Pancreas (tissue), 10 donors: ENCODE results near the gene KCNJ3. TPM values are rescaled to one million over a fixed set of nuclear protein-coding genes. Genes with fewer than 3 reads are reported as not detected.

Experiments
- ATAC-seq, 4 donors: fragments of 200-7000 bp; cut with Tn5 transposase; one replicate each; pipeline versions ENCODE4 v1.8.0 to v1.9.1; 2020; ENCODE audit warnings: mild to moderate bottlenecking in 4 of 4, moderate library complexity in 4 of 4
- DNase-seq, 6 donors: peaks; one replicate each; pipeline ENCODE4 v3.0.0-alpha.2; 2020
- FAIRE-seq: peaks from 2 replicates; lab custom pipeline; 2012; peaks lifted over from hg19 to GRCh38; lab: Jason Lieb, UNC
- H3K27ac ChIP-seq, 4 donors: fragments of 200-600 bp; sonication (generic); 1 replicate in 3 of 4; 2 replicates in 1 of 4; pipeline versions ENCODE4 v1.5.0 to v1.8.0; 2020
- H3K27me3 ChIP-seq, 4 donors: fragments of 200-600 bp; one replicate each; pipeline ENCODE4 v1.8.0; 2021
- H3K36me3 ChIP-seq, 3 donors: fragments of 200-600 bp; sonication (generic) in 1 of 3; one replicate each; pipeline versions ENCODE4 v1.5.0 to v1.8.0; 2020 to 2021
- H3K4me1 ChIP-seq, 3 donors: fragments of 200-600 bp; one replicate each; pipeline ENCODE4 v1.8.0; 2021
- H3K4me3 ChIP-seq, 4 donors: fragments of 200-600 bp; sonication (generic) in 2 of 4; one replicate each; pipeline versions ENCODE4 v1.5.0 to v1.8.0; 2020 to 2021
- H3K9me3 ChIP-seq, 4 donors: fragments of 200-600 bp; one replicate each; pipeline ENCODE4 v1.8.0; 2021
- WGBS, 2 donors: extraction: QIAGEN DNeasy Blood & Tissue Kit; methylation state at CpG; one replicate each; pipeline ENCODE4 v1.1.7; 2013; 5-methylcytosine and 5-hydroxymethylcytosine counted together
- intact Hi-C, 3 donors: fragments of 100-400 bp; cut with DNase I; formaldehyde crosslinking; loops; one replicate each; pipeline versions ENCODE4 v1.11.1 to v1.14.2; 2022
- polyA plus RNA-seq, 2 donors: library from polyadenylated mRNA; stranded (reverse); fragments of 200-250 nt; gene quantifications; one replicate each; pipeline ENCODE4 v1.2.3, GENCODE V29; 2013
- total RNA-seq, 6 donors: library from RNA; stranded (reverse); fragmentation: NEBNext Ultra II Directional in 4 of 6; extraction: Animal tissue kit (Norgen Biotek cat#: 25700) in 4 of 6; gene quantifications; one replicate each; pipeline versions ENCODE4 v1.2.1 to v1.2.4, GENCODE V29; 2021 to 2023
- TF ChIP-seq, protein P1 (sequence below), 4 donors: fragments of 200-600 bp; sonication (generic) in 3 of 4; IDR thresholded peaks; one replicate each; pipeline versions ENCODE4 v1.5.0 to v1.8.0; 2021; ENCODE audit warnings: antibody characterized with exemption in 4 of 4
- donor health status: healthy with polysubstance abuse.
- donor health status: DM: no; HTN: no; CAD: no; lungs with moderate emphysema.
- donor health status: DM: no; HTN: no; CAD: no.
- donor health status: control.
- donor health status: control.
- donor health status: Bipolar disorder and iron deficiency.
- donor health status: DM: yes; HTN: yes; CAD: no.
- donor health status: DM: no; HTN: no; CAD: no.
- donor health status: DM: no; HTN: no; CAD: no.
- donor health status: DM: yes; HTN: yes; CAD: no.

The KCNJ3 gene
- total and polyA plus RNA-seq, 8 donors: 0.66 to 3.1 (median 0.90) TPM

DNA sequence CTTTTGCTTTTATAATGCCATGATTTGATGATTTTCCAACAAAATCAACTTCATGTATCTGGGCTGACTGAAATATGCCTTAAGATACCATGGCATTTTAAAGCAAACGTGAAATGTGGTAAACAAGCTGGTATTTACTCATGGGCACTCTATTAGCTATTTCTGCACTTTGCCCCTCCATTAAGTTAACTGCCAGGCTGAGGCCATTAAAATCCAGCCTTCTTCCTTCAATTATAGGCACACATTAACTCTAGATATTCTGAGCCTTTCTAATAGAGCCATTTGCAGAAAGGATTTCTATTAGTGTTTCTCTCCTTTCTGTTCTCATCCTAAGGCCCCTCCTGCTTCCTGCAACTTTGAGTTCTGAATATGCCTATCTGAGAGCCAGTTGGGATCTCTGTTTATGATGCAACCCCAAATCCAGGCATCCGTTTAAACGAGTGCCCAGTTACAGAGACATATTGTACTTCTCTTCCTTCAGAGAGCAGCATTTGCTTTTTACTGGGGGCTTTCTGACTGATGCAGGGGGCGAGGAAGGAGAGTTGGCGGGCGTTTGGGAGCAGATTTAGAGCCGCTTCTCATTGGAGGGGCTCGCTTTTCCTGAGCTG, 1.6 kb upstream of the KCNJ3 start:
- intact Hi-C loops: no loop called here
- FAIRE-seq (no peak), DNase-seq (no peak), ATAC-seq (peak in 2 of 4 donors; percentile 2 to 33)
- WGBS, 2 donors: 24 to 31% methylated on average over 8 of the region's 8 CpGs
- Histone ChIP-seq H3K9me3 (no peaks in the 10 kb centered on the region), H3K27me3 (no peaks in the 10 kb centered on the region), H3K27ac (no peak overlapping the region), H3K4me1 (peaks cover 0 to 4% (median 0%) of the 10 kb centered on the region in 3 donors), H3K36me3 (no peaks in the 10 kb centered on the region), H3K4me3 (peak overlapping the region in 2 of 4 donors; percentile 47 to 63)
- TF ChIP-seq, protein P1, sequence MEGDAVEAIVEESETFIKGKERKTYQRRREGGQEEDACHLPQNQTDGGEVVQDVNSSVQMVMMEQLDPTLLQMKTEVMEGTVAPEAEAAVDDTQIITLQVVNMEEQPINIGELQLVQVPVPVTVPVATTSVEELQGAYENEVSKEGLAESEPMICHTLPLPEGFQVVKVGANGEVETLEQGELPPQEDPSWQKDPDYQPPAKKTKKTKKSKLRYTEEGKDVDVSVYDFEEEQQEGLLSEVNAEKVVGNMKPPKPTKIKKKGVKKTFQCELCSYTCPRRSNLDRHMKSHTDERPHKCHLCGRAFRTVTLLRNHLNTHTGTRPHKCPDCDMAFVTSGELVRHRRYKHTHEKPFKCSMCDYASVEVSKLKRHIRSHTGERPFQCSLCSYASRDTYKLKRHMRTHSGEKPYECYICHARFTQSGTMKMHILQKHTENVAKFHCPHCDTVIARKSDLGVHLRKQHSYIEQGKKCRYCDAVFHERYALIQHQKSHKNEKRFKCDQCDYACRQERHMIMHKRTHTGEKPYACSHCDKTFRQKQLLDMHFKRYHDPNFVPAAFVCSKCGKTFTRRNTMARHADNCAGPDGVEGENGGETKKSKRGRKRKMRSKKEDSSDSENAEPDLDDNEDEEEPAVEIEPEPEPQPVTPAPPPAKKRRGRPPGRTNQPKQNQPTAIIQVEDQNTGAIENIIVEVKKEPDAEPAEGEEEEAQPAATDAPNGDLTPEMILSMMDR (IDR thresholded peaks at IDR 0.05): no peak

- Histone ChIP-seq H3K4me1 (peaks cover 0 to 2% (median 0%) of the 10 kb centered on the region in 3 donors), H3K27ac (no peak overlapping the region), H3K4me3 (peak overlapping the region; percentile 29 to 63 (median 38)), H3K9me3 (no peaks in the 10 kb centered on the region), H3K36me3 (no peaks in the 10 kb centered on the region), H3K27me3 (no peaks in the 10 kb centered on the region)
- TF ChIP-seq, protein P1 (IDR thresholded peaks at IDR 0.05): no peak
- 1% methylated on average over 57 to 69 of the region's 69 CpGs for WGBS, 2 donors
- FAIRE-seq (no peak), DNase-seq (peak; percentile 13 to 77 (median 42)), ATAC-seq (peak; percentile 69 to 76 (median 72))
- intact Hi-C loops: no loop called here
Measured at GRCh38 chr2:154697418-154698252, 860 bp upstream of the KCNJ3 start.

DNA sequence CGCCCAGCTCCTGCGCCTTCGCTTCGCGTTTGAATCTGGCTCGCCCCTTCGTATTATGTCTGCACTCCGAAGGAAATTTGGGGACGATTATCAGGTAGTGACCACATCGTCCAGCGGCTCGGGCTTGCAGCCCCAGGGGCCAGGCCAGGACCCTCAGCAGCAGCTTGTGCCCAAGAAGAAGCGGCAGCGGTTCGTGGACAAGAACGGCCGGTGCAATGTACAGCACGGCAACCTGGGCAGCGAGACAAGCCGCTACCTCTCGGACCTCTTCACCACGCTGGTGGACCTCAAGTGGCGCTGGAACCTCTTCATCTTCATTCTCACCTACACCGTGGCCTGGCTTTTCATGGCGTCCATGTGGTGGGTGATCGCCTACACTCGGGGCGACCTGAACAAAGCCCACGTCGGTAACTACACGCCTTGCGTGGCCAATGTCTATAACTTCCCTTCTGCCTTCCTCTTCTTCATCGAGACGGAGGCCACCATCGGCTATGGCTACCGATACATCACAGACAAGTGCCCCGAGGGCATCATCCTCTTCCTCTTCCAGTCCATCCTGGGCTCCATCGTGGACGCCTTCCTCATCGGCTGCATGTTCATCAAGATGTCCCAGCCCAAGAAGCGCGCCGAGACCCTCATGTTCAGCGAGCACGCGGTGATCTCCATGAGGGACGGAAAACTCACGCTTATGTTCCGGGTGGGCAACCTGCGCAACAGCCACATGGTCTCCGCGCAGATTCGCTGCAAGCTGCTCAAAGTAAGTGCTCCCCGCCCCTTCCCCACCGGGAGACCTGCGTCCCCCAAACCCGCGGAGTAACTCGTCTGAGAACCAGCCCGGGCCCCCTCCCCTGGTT, 453 bp downstream of the KCNJ3 start:
- Histone ChIP-seq H3K36me3 (no peaks in the 10 kb centered on the region), H3K27me3 (no peaks in the 10 kb centered on the region), H3K9me3 (no peaks in the 10 kb centered on the region), H3K4me3 (peak overlapping the region; percentile 29 to 63 (median 38)), H3K4me1 (no peaks in the 10 kb centered on the region), H3K27ac (no peak overlapping the region)
- ATAC-seq (peak; percentile 33 to 52 (median 45)), FAIRE-seq (no peak), DNase-seq (peak in 4 of 6 donors; percentile 15 to 70 (median 43))
- intact Hi-C loops: no loop called here
- TF ChIP-seq, protein P1 (IDR thresholded peaks at IDR 0.05): no peak
- WGBS, 2 donors: 6 to 9% methylated on average over 60 of the region's 60 CpGs

DNA sequence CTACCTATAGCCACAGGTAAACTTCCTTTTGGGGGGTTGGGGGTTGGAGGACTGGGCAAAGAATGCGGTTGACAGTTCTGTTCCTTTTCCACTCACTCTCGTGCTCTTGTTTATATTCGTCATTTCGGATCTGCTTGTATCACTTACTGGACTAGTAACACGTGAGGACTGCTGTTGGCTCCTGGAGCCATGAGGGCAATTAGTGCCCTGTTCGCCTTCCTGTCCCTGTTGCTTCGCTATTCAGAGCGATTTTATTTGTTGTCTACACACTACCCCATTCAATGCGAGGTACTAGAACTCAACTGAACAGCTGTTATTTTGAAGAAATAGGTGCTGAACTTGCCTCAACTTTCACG, 1.1 kb downstream of the KCNJ3 start:
- WGBS, 2 donors: 26 to 40% methylated on average over 10 of the region's 10 CpGs
- H3K4me1 ChIP-seq: no peaks in the 10 kb centered on the region
- no peak overlapping the region for H3K27ac ChIP-seq
- FAIRE-seq: no peak
- ATAC-seq: peak; percentile 42 to 52 (median 44)
- no peaks in the 10 kb centered on the region for H3K36me3 ChIP-seq
- H3K9me3 ChIP-seq: no peaks in the 10 kb centered on the region
- intact Hi-C loops: no loop called here
- no peaks in the 10 kb centered on the region for H3K27me3 ChIP-seq
- H3K4me3 ChIP-seq: peak overlapping the region in 3 of 4 donors; percentile 29 to 63 (median 47)
- TF ChIP-seq, protein P1 (IDR thresholded peaks at IDR 0.05): no peak
- DNase-seq: peak in 1 of 6 donors; percentile 14
